ENCODE measurements around the gene HLA-DPB1.

HLA-DPB1 gene

GRCh38 chr6:33103776-33104175, 28.0 kb downstream of the HLA-DPB1 start:
- H3K4me3 ChIP-seq (ENCODE audit: low read depth, low read length): no peak overlapping the region
- TF ChIP-seq, protein P1, sequence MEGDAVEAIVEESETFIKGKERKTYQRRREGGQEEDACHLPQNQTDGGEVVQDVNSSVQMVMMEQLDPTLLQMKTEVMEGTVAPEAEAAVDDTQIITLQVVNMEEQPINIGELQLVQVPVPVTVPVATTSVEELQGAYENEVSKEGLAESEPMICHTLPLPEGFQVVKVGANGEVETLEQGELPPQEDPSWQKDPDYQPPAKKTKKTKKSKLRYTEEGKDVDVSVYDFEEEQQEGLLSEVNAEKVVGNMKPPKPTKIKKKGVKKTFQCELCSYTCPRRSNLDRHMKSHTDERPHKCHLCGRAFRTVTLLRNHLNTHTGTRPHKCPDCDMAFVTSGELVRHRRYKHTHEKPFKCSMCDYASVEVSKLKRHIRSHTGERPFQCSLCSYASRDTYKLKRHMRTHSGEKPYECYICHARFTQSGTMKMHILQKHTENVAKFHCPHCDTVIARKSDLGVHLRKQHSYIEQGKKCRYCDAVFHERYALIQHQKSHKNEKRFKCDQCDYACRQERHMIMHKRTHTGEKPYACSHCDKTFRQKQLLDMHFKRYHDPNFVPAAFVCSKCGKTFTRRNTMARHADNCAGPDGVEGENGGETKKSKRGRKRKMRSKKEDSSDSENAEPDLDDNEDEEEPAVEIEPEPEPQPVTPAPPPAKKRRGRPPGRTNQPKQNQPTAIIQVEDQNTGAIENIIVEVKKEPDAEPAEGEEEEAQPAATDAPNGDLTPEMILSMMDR (IDR thresholded peaks at IDR 0.05; ENCODE audit: borderline replicate concordance, insufficient read depth, low read depth, low read length): no peak

GRCh38 chr6:33104887-33105286, 29.1 kb downstream of the HLA-DPB1 start:
- no peak overlapping the region for H3K4me3 ChIP-seq (ENCODE audit: low read depth, low read length)
- TF ChIP-seq, protein P1 (IDR thresholded peaks at IDR 0.05; ENCODE audit: borderline replicate concordance, insufficient read depth, low read depth, low read length): no peak

- H3K4me3 ChIP-seq (ENCODE audit: low read depth, low read length): no peak overlapping the region
- TF ChIP-seq, protein P1 (IDR thresholded peaks at IDR 0.05; ENCODE audit: borderline replicate concordance, insufficient read depth, low read depth, low read length): no peak
These were observed 29.6 kb downstream of the HLA-DPB1 start for GRCh38 chr6:33105386-33105785.

DNA sequence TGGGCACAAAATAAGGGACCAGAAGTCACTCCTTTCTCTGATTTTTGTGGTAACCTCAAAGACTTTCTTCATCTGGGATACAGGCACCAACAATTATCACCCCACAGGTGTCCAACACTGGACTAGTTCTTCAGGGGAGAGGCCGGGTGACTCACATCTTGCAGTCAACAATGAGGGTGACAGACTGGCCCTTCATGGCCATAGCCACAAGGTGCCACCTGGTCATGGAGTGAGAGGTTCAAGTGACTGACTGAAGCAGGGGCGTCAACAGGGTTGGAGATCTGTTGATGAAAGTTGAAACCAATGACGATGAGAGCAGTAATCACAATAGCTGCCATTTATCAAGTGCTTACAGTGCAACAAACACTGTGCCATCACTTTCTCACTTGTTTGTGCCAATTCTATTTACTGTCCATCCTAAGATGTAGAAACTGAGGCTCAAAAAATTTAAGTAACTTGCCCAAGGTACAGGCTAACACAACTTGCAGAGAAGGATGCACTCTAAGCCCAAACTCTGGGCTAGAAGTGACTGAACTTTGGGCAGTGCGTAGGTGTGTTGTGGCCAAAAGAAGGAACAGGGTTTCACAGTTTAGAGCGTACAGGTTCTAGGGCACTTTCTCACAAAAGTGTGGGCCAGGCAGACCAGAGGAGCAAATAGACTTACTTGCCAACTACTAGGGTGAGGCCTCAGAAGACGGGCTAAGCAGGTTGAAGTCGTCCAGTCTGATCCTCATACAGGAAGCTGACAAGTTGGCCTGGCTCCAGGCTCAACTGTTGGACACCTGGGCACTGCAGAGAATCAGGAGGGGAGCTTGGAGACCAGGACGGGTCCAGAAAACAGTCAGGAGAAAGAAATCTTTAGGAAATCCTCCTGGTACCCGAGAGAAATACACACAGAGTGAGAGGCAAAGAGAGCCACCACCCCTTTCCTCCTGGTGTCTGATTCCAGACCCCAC, 30.4 kb downstream of the HLA-DPB1 start:
- TF ChIP-seq, protein P1 (IDR thresholded peaks at IDR 0.05; ENCODE audit: borderline replicate concordance, insufficient read depth, low read depth, low read length): no peak

DNA sequence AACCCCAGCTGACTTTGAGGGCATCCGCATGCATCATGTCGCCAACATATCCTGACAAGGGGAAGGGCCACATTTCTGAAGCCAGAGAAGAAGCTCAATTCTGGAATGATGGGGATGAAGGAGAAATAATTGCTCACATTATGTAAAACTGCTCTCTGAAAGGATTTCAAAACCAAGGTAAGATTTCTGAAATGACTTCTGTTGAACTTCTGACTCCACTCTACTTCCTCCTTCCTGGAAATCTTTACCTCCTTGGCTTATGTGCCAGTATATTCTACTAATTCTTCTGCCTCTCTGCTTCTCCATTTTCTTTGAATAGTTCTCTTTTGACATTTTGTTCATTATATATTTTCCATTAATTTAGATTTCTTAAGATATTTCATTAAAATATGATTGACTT, 31.9 kb downstream of the HLA-DPB1 start:
- TF ChIP-seq, protein P1 (IDR thresholded peaks at IDR 0.05; ENCODE audit: borderline replicate concordance, insufficient read depth, low read depth, low read length): no peak
- H3K4me3 ChIP-seq (ENCODE audit: low read depth, low read length): no peak overlapping the region

More for the DNA sequence above, 30.4 kb downstream of the HLA-DPB1 start:
- no peak overlapping the region for H3K4me3 ChIP-seq (ENCODE audit: low read depth, low read length)

- TF ChIP-seq, protein P1 (IDR thresholded peaks at IDR 0.05; ENCODE audit: borderline replicate concordance, insufficient read depth, low read depth, low read length): no peak
- H3K4me3 ChIP-seq (ENCODE audit: low read depth, low read length): no peak overlapping the region
These were observed 32.5 kb downstream of the HLA-DPB1 start for GRCh38 chr6:33108307-33108706.

- TF ChIP-seq, protein P1 (IDR thresholded peaks at IDR 0.05; ENCODE audit: borderline replicate concordance, insufficient read depth, low read depth, low read length): no peak
These were observed 36.4 kb downstream of the HLA-DPB1 start for GRCh38 chr6:33112148-33112547.

More at GRCh38 chr6:33112148-33112547, 36.4 kb downstream of the HLA-DPB1 start:
- H3K4me3 ChIP-seq (ENCODE audit: low read depth, low read length): no peak overlapping the region

Measured in GM12875 (cell line).